Breast epithelium (tissue), 4 donors: ENCODE measurements around the gene ISG20L2. TPM values are rescaled to one million over a fixed set of nuclear protein-coding genes. Genes with fewer than 3 reads are reported as not detected.

ENCODE experiments used
- DNase-seq, 2 donors: peaks; one replicate each; pipeline ENCODE4 v3.0.0-alpha.2; 2019; ENCODE audit warnings: low spot score in 2 of 2
- H3K27ac ChIP-seq, 2 donors: fragments of 200-600 bp; sonication (generic) in 1 of 2; one replicate each; pipeline ENCODE4 v1.5.1; 2016 to 2019; ENCODE audit warnings: mild to moderate bottlenecking in 1 of 2
- H3K27me3 ChIP-seq, 2 donors: fragments of 200-600 bp; sonication (generic) in 1 of 2; one replicate each; pipeline versions ENCODE4 v1.5.1 to v1.6.0; 2017 to 2019; ENCODE audit warnings: control low read depth in 1 of 2, mild to moderate bottlenecking in 1 of 2
- H3K36me3 ChIP-seq: fragments of 200-600 bp; one replicate; pipeline ENCODE4 v1.5.1; 2019
- H3K4me1 ChIP-seq, 2 donors: fragments of 200-600 bp; sonication (generic); one replicate each; pipeline ENCODE4 v1.5.1; 2016 to 2019; ENCODE audit warnings: control low read depth in 1 of 2
- H3K4me3 ChIP-seq, 3 donors: fragments of 200-600 bp; sonication (generic); 1 replicate in 2 of 3; 2 replicates in 1 of 3; pipeline ENCODE4 v1.5.1; 2016 to 2019; ENCODE audit warnings: mild to moderate bottlenecking in 3 of 3, moderate library complexity in 2 of 3
- H3K9me3 ChIP-seq, 2 donors: fragments of 200-600 bp; sonication (generic) in 1 of 2; one replicate each; pipeline ENCODE4 v1.5.1; 2016 to 2019; ENCODE audit warnings: control low read depth in 1 of 2
- POLR2A ChIP-seq: fragments of 450-650 bp; IDR thresholded peaks from one replicate; pipeline ENCODE4 v1.6.1; 2016; ENCODE audit warnings: antibody characterized with exemption, mild to moderate bottlenecking, moderate library complexity
- POLR2AphosphoS5 ChIP-seq, 3 donors: sonication (generic); formaldehyde crosslinking; IDR thresholded peaks; one replicate each; pipeline ENCODE4 v1.6.1; 2017; ENCODE audit warnings: antibody characterized with exemption in 3 of 3
- intact Hi-C: fragments of 100-400 bp; cut with DNase I; formaldehyde crosslinking; loops from one replicate; pipeline ENCODE4 v1.15.1; 2023; ENCODE audit warnings: low total_unique reads
- total RNA-seq, 3 donors: library from RNA; depleted of rRNA; stranded (reverse); fragments of >200 nt; gene quantifications; one replicate each; pipeline ENCODE4 v1.1.0, GENCODE V29; 2016
- TF ChIP-seq, protein P1 (sequence below), 3 donors: fragments of 450-650 bp; IDR thresholded peaks; one replicate each; pipeline ENCODE4 v1.5.1; 2016 to 2017; ENCODE audit warnings: antibody characterized with exemption in 3 of 3, mild to moderate bottlenecking in 3 of 3, moderate library complexity in 3 of 3

Gene ISG20L2
- total RNA-seq, 3 donors from 2014 or later = 13.6 to 25.2 (median 21.0) TPM

DNA sequence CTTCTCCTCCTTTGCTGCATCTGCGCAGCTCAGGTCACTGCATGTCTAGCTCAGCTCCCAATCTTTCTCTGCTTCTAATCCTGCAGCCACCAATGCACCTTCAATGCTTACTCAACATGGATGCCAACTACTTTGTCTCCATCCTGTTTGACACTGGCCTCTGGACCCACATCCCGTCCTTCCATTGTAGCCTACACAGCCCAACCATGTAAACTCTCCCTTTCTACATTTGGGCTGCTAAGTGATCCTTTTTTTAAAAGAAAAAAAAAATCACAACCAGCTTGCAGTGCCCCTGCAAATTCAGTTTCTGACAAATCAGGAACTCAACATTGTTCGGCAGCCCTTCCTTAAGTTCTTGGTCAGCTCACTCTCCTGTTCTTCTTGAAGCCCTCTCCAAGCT is 13.7 kb downstream of the ISG20L2 start:
- no peaks in the 10 kb centered on the region for H3K9me3 ChIP-seq
- no peak overlapping the region for H3K27ac ChIP-seq
- no peaks in the 10 kb centered on the region for H3K27me3 ChIP-seq
- H3K4me3 ChIP-seq = no peak overlapping the region
- DNase-seq = no peak
- H3K4me1 ChIP-seq = peaks cover 16 to 25% of the 10 kb centered on the region in 2 donors
- H3K36me3 ChIP-seq = no peaks in the 10 kb centered on the region
- intact Hi-C loops = no loop called here
- TF ChIP-seq POLR2AphosphoS5 (IDR thresholded peaks at IDR 0.05) (no peak), POLR2A (no peak)
- TF ChIP-seq, protein P1, sequence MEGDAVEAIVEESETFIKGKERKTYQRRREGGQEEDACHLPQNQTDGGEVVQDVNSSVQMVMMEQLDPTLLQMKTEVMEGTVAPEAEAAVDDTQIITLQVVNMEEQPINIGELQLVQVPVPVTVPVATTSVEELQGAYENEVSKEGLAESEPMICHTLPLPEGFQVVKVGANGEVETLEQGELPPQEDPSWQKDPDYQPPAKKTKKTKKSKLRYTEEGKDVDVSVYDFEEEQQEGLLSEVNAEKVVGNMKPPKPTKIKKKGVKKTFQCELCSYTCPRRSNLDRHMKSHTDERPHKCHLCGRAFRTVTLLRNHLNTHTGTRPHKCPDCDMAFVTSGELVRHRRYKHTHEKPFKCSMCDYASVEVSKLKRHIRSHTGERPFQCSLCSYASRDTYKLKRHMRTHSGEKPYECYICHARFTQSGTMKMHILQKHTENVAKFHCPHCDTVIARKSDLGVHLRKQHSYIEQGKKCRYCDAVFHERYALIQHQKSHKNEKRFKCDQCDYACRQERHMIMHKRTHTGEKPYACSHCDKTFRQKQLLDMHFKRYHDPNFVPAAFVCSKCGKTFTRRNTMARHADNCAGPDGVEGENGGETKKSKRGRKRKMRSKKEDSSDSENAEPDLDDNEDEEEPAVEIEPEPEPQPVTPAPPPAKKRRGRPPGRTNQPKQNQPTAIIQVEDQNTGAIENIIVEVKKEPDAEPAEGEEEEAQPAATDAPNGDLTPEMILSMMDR (IDR thresholded peaks at IDR 0.05) = no peak

GRCh38 chr1:156712626-156713025 is 15.9 kb downstream of the ISG20L2 start:
- peaks cover 24 to 47% of the 10 kb centered on the region in 2 donors for H3K4me1 ChIP-seq

GRCh38 chr1:156711011-156711817 is 17.4 kb downstream of the ISG20L2 start:
- no peaks in the 10 kb centered on the region for H3K9me3 ChIP-seq
- no peaks in the 10 kb centered on the region for H3K36me3 ChIP-seq
- H3K27me3 ChIP-seq = no peaks in the 10 kb centered on the region
- DNase-seq = no peak
- peaks cover 32 to 59% of the 10 kb centered on the region in 2 donors for H3K4me1 ChIP-seq
- peak overlapping the region; percentile 92 to 94 for H3K27ac ChIP-seq
- no peak overlapping the region for H3K4me3 ChIP-seq
- TF ChIP-seq, protein P1 (IDR thresholded peaks at IDR 0.05) = no peak
- no peak for TF ChIP-seq POLR2AphosphoS5 (IDR thresholded peaks at IDR 0.05)
- TF ChIP-seq POLR2A = no peak
- intact Hi-C loops = no loop called here

More at GRCh38 chr1:156712626-156713025, 15.9 kb downstream of the ISG20L2 start:
- H3K27me3 ChIP-seq = no peaks in the 10 kb centered on the region
- H3K4me3 ChIP-seq = no peak overlapping the region
- H3K9me3 ChIP-seq = no peaks in the 10 kb centered on the region
- DNase-seq = no peak
- TF ChIP-seq, protein P1 (IDR thresholded peaks at IDR 0.05) = no peak
- TF ChIP-seq POLR2AphosphoS5 (IDR thresholded peaks at IDR 0.05) (no peak), POLR2A (no peak)
- peak overlapping the region; percentile 60 to 94 for H3K27ac ChIP-seq
- H3K36me3 ChIP-seq = no peaks in the 10 kb centered on the region
- intact Hi-C loops = no loop called here

GRCh38 chr1:156709757-156710489 is 18.6 kb downstream of the ISG20L2 start:
- Histone ChIP-seq H3K9me3 (no peaks in the 10 kb centered on the region), H3K27ac (peak overlapping the region; percentile 92 to 94), H3K4me3 (no peak overlapping the region), H3K27me3 (no peaks in the 10 kb centered on the region), H3K36me3 (no peaks in the 10 kb centered on the region), H3K4me1 (peaks cover 40 to 59% of the 10 kb centered on the region in 2 donors)
- TF ChIP-seq, protein P1 (IDR thresholded peaks at IDR 0.05) = no peak
- TF ChIP-seq POLR2A = no peak
- peak in 1 of 3 donors; percentile 51 for TF ChIP-seq POLR2AphosphoS5 (IDR thresholded peaks at IDR 0.05)
- intact Hi-C loops = no loop called here
- peak; percentile 80 to 87 for DNase-seq

GRCh38 chr1:156709031-156709430 is 19.5 kb downstream of the ISG20L2 start:
- peak overlapping the region; percentile 92 to 94 for H3K27ac ChIP-seq
- H3K4me1 ChIP-seq = peaks cover 47 to 62% of the 10 kb centered on the region in 2 donors
- TF ChIP-seq POLR2A (no peak), POLR2AphosphoS5 (IDR thresholded peaks at IDR 0.05) (no peak)
- TF ChIP-seq, protein P1 (IDR thresholded peaks at IDR 0.05) = no peak
- H3K36me3 ChIP-seq = no peaks in the 10 kb centered on the region
- H3K27me3 ChIP-seq = no peaks in the 10 kb centered on the region
- intact Hi-C loops = no loop called here
- no peak for DNase-seq
- no peak overlapping the region for H3K4me3 ChIP-seq
- H3K9me3 ChIP-seq = no peaks in the 10 kb centered on the region
